Panc1 (cell line): ENCODE results near the gene NBR1. TPM values are rescaled to one million over a fixed set of nuclear protein-coding genes. Genes with fewer than 3 reads are reported as not detected.
"Not testable (repeated sequence)": the region's sequence is repeated elsewhere in the genome, so short reads cannot be mapped to it uniquely, and the experiment has no call there.

Experiments
- ATAC-seq: fragments of 200-7000 bp; cut with Tn5 transposase; 2 replicates; pipeline ENCODE4 v1.9.1; 2020; ENCODE audit warnings: mild to moderate bottlenecking, moderate library complexity
- BruUV-seq: library from RNA; stranded (reverse); fragments of 400-500 nt; replicated peaks from 2 replicates; lab custom pipeline; 2021; lab: Mats Ljungman, UMichigan
- CTCF ChIA-PET: fragments of 300-600 bp; sonication (Branson Sonifier 250); formaldehyde crosslinking; loops from one replicate; lab custom pipeline; 2022; ENCODE audit warnings: antibody characterized with exemption; lab: Charles Lee
- POLR2A ChIA-PET: fragments of 300-600 bp; sonication (Branson Sonifier 250); formaldehyde crosslinking; loops from one replicate; lab custom pipeline; 2022; ENCODE audit warnings: antibody characterized with exemption; lab: Charles Lee
- DNase-seq: peaks from one replicate; pipeline ENCODE4 v3.0.0-alpha.2; 2010; ENCODE audit warnings: low read depth, low spot score
- H3K27ac ChIP-seq: 2 replicates; pipeline ENCODE4 v1.5.1; 2011; ENCODE audit warnings: mild to moderate bottlenecking, low read length, inconsistent platforms
- H3K27me3 ChIP-seq: fragments of 200-500 bp; sonication (Bioruptor generic); 2 replicates; pipeline ENCODE4 v1.6.0; 2014; ENCODE audit warnings: low read length, inconsistent platforms; ENCODE audit not compliant: control insufficient read depth, insufficient read depth
- H3K36me3 ChIP-seq: fragments of 200-500 bp; sonication (Bioruptor generic); 2 replicates; pipeline ENCODE4 v1.5.1; 2014; ENCODE audit warnings: inconsistent platforms, mild to moderate bottlenecking, low read length, moderate library complexity; ENCODE audit not compliant: control insufficient read depth, insufficient read depth
- H3K4me1 ChIP-seq: 2 replicates; pipeline ENCODE4 v1.5.1; 2011; ENCODE audit warnings: inconsistent platforms, mild to moderate bottlenecking, low read length, moderate library complexity; ENCODE audit not compliant: control insufficient read depth, insufficient read depth
- H3K4me3 ChIP-seq, 2 experiments: 2 replicates each; pipeline ENCODE4 v1.5.1; 2011 to 2012; ENCODE audit warnings: low read depth in 2 of 2, low read length in 2 of 2, mild to moderate bottlenecking in 2 of 2, inconsistent platforms in 1 of 2, moderate library complexity in 1 of 2
- H3K9me3 ChIP-seq: fragments of 200-500 bp; sonication (Bioruptor generic); 2 replicates; pipeline ENCODE4 v1.5.1; 2014; ENCODE audit warnings: low read depth, mild to moderate bottlenecking, inconsistent platforms, low read length, moderate library complexity; ENCODE audit not compliant: control insufficient read depth, insufficient read depth
- CTCF ChIP-seq: fragments of 450-650 bp; IDR thresholded peaks from 2 replicates; pipeline ENCODE4 v1.5.1; 2017; ENCODE audit warnings: mild to moderate bottlenecking
- POLR2AphosphoS5 ChIP-seq: IDR thresholded peaks from 2 replicates; pipeline ENCODE4 v1.6.1; 2012; ENCODE audit warnings: mild to moderate bottlenecking, low read depth, low read length, moderate library complexity
- REST ChIP-seq, 2 experiments: IDR thresholded peaks; 2 replicates each; pipeline ENCODE4 v1.6.1; 2011 to 2012; ENCODE audit warnings: low read depth in 2 of 2, control low read depth in 1 of 2, low read length in 1 of 2, mild to moderate bottlenecking in 1 of 2, moderate library complexity in 1 of 2; ENCODE audit not compliant: insufficient read depth in 1 of 2
- SIN3A ChIP-seq: IDR thresholded peaks from 2 replicates; pipeline ENCODE4 v1.6.1; 2012; ENCODE audit warnings: low read depth, mild to moderate bottlenecking, low read length, moderate library complexity, borderline replicate concordance; ENCODE audit not compliant: insufficient read depth
- TCF7L2 ChIP-seq: IDR thresholded peaks from 2 replicates; pipeline ENCODE4 v1.6.1; 2011; ENCODE audit warnings: mild to moderate bottlenecking, low read depth, low read length, inconsistent platforms
- in situ Hi-C: cut with HindIII; loops from 2 replicates; pipeline ENCODE4 v1.10.0; 2016; ENCODE audit warnings: low sequenced_read_pairs, low pct_unique_long_range_greater_than_20kb
- intact Hi-C: fragments of 100-400 bp; cut with micrococcal nuclease; formaldehyde crosslinking; loops from one replicate; pipeline ENCODE4 v1.10.0; 2022; ENCODE audit not compliant: unreplicated experiment
- total RNA-seq: library from RNA; stranded (reverse); gene quantifications from one replicate; pipeline ENCODE4 v1.2.1, GENCODE V29; 2021; ENCODE audit not compliant: unreplicated experiment

Gene NBR1
- total RNA-seq, 1 experiment from 2014 or later, result 36.6 TPM

GRCh38 chr17:43129671-43130010, 41.4 kb upstream of the NBR1 start:
- no peaks in the 10 kb centered on the region for H3K27me3 ChIP-seq
- intact Hi-C loops, result no loop called here
- CTCF ChIA-PET, result no interaction called here

GRCh38 chr17:43132117-43132516, 38.9 kb upstream of the NBR1 start:
- ATAC-seq, result no peak
- 0 out of 2 replicates have a peak, but pooled peaks cover 2% of the 10 kb centered on the region for H3K36me3 ChIP-seq
- H3K27me3 ChIP-seq, result no peaks in the 10 kb centered on the region
- no peak overlapping the region for H3K27ac ChIP-seq
- intact Hi-C loops, result no loop called here
- no peak overlapping the region for H3K4me3 ChIP-seq
- H3K9me3 ChIP-seq, result no peaks in the 10 kb centered on the region
- TF ChIP-seq POLR2AphosphoS5 (no peak), TCF7L2 (no peak), CTCF (no peak)
- POLR2A ChIA-PET, result no interaction called here
- H3K4me1 ChIP-seq, result peaks cover 6% of the 10 kb centered on the region; the same call in 1 of the 2 replicates
- CTCF ChIA-PET, result no interaction called here
- in situ Hi-C loops, result no loop called here
- no peak for DNase-seq
- BruUV-seq, result no TSS peak

More at GRCh38 chr17:43129671-43130010, 41.4 kb upstream of the NBR1 start:
- peaks cover 6% of the 10 kb centered on the region; the same call in 1 of the 2 replicates for H3K4me1 ChIP-seq
- TF ChIP-seq TCF7L2 (no peak), CTCF (no peak), REST (IDR thresholded peaks at IDR 0.05; ENCODE audit: insufficient read depth in 1 of 2, low read depth in 2 of 2, low read length in 1 of 2) (no peak), SIN3A (no peak), POLR2AphosphoS5 (no peak)
- in situ Hi-C loops, result no loop called here
- POLR2A ChIA-PET, result interaction anchor here (0.7 kb wide), 1 partner anchor 82 kb away, joined by 4 read pairs; the partner anchor contains the start of gene TMEM106A
- peaks cover 6% of the 10 kb centered on the region; the same call in 1 of the 2 replicates for H3K36me3 ChIP-seq
- no TSS peak for BruUV-seq
- no peak overlapping the region for H3K27ac ChIP-seq
- ATAC-seq (no peak), DNase-seq (no peak)
- no peaks in the 10 kb centered on the region for H3K9me3 ChIP-seq
- no peak overlapping the region for H3K4me3 ChIP-seq

GRCh38 chr17:43133439-43133838, 37.6 kb upstream of the NBR1 start:
- H3K4me1 ChIP-seq, intact Hi-C loops, H3K4me3 ChIP-seq, ATAC-seq, BruUV-seq, H3K36me3 ChIP-seq, H3K27me3 ChIP-seq, DNase-seq, H3K27ac ChIP-seq, H3K9me3 ChIP-seq, CTCF ChIA-PET, in situ Hi-C loops: not testable (repeated sequence)
- POLR2A ChIA-PET, result interaction anchor here (0.6 kb wide), 1 partner anchor 26 kb away, joined by 11 read pairs; no protein-coding TSS in a partner anchor
